K562 (cell line): Measurements from ENCODE around the gene FCHO1. TPM values are rescaled to one million over a fixed set of nuclear protein-coding genes. Genes with fewer than 3 reads are reported as not detected.

Source experiments
- BCL6 ChIP-seq: fragments of 250-450 bp; sonication (Bioruptor Pico); IDR thresholded peaks from 2 replicates; pipeline ENCODE4 v1.4.0; 2020
- DIDO1 ChIP-seq: fragments of 450-650 bp; IDR thresholded peaks from 2 replicates; pipeline ENCODE4 v1.6.1; 2016; ENCODE audit warnings: low read depth, missing biosample characterization, missing genetic modification characterization
- GTF2A2 ChIP-seq: IDR thresholded peaks from 2 replicates; pipeline ENCODE4 v1.6.1; 2016; ENCODE audit warnings: mild to moderate bottlenecking, missing genetic modification characterization, missing compliant biosample characterization
- HMG20B ChIP-seq: fragments of 250-450 bp; sonication (Bioruptor Pico); IDR thresholded peaks from 2 replicates; pipeline ENCODE4 v1.5.0; 2021; ENCODE audit warnings: mild to moderate bottlenecking
- IRF2 ChIP-seq: sonication (generic); formaldehyde crosslinking; IDR thresholded peaks from 2 replicates; pipeline ENCODE4 v1.8.1; 2022; ENCODE audit warnings: mild to moderate bottlenecking, missing genetic modification reagents
- KDM2B ChIP-seq: fragments of 250-450 bp; sonication (Bioruptor Pico); IDR thresholded peaks from 2 replicates; pipeline ENCODE4 v1.8.0; 2021; ENCODE audit warnings: mild to moderate bottlenecking, moderate library complexity
- NR2C2 ChIP-seq, 2 experiments: fragments of 200-800 bp in 1 of 2; sonication (Bioruptor generic) in 1 of 2; sonication (generic) in 1 of 2; formaldehyde crosslinking in 1 of 2; IDR thresholded peaks; 2 replicates each; pipeline versions ENCODE4 v1.6.1 to v1.8.0; 2016 to 2022; ENCODE audit warnings: mild to moderate bottlenecking in 1 of 2, missing compliant biosample characterization in 1 of 2, missing genetic modification characterization in 1 of 2, missing genetic modification reagents in 1 of 2
- PTTG1 ChIP-seq: fragments of 450-650 bp; IDR thresholded peaks from 2 replicates; pipeline ENCODE4 v1.6.1; 2016; ENCODE audit warnings: low read depth, mild to moderate bottlenecking, missing genetic modification characterization, missing compliant biosample characterization
- SP2 ChIP-seq: IDR thresholded peaks from 2 replicates; pipeline ENCODE4 v1.6.1; 2011; ENCODE audit warnings: mild to moderate bottlenecking, low read depth, low read length, moderate library complexity; ENCODE audit not compliant: poor library complexity, severe bottlenecking; ENCODE audit errors: extremely low read depth
- TBL1XR1 ChIP-seq, 2 experiments: IDR thresholded peaks; 2 replicates each; pipeline ENCODE4 v1.6.1; 2012; ENCODE audit warnings: improper control_type of control experiment in 2 of 2, low read length in 2 of 2, mild to moderate bottlenecking in 1 of 2
- ZFX ChIP-seq: sonication (generic); formaldehyde crosslinking; IDR thresholded peaks from 2 replicates; pipeline ENCODE4 v1.8.0; 2022; ENCODE audit warnings: mild to moderate bottlenecking, missing genetic modification reagents, moderate library complexity
- ZNF324 ChIP-seq: fragments of 250-450 bp; sonication (Bioruptor Pico); IDR thresholded peaks from 2 replicates; pipeline ENCODE4 v1.4.0; 2020; ENCODE audit warnings: mild to moderate bottlenecking
- polyA plus RNA-seq, 8 experiments: library from polyadenylated mRNA; depleted of rRNA in 4 of 8; stranded (reverse) in 5 of 8; unstranded in 3 of 8; fragments of >200 nt; fragmentation: Nextera tagmentation in 2 of 8; fragmentation: Illumina TruSeq in 1 of 8; extraction: Ambion mirVana in 2 of 8; extraction: Trizol in 1 of 8; gene quantifications; 2 replicates each; pipeline versions ENCODE4 v1.2.1 to v1.2.3, GENCODE V29; 2011 to 2014; ENCODE audit warnings: inconsistent platforms in 1 of 8, missing spikeins in 1 of 8
- total RNA-seq, 7 experiments: library from RNA; depleted of rRNA in 6 of 7; stranded (reverse); fragments of >200 nt in 6 of 7; fragmentation: Illumina TruSeq in 2 of 7; extraction: Trizol in 2 of 7; gene quantifications; 2 replicates each; pipeline versions ENCODE4 v1.2.1 to v1.2.3, GENCODE V29; 2011 to 2021; ENCODE audit warnings: low replicate concordance in 1 of 7
- TF ChIP-seq, protein P1 (sequence below), 2 experiments: fragments of 150-350 bp in 1 of 2; IDR thresholded peaks; 2 replicates each; pipeline ENCODE4 v1.6.1; 2012 to 2016; ENCODE audit warnings: low read depth in 2 of 2, low read length in 2 of 2, mild to moderate bottlenecking in 1 of 2, moderate library complexity in 1 of 2
- TF ChIP-seq, protein P2 (sequence below): fragments of 200-400 bp; formaldehyde crosslinking; IDR thresholded peaks from 2 replicates; pipeline ENCODE4 v1.6.1; 2017; ENCODE audit warnings: mild to moderate bottlenecking, low read depth, low read length, moderate library complexity
- TF ChIP-seq, protein P3 (sequence below), 2 experiments: fragments of 450-650 bp; IDR thresholded peaks; 2 replicates each; pipeline ENCODE4 v1.6.1; 2016

The FCHO1 gene
- total and polyA plus RNA-seq, 9 of the 15 experiments (the other 6 are each of a cell fraction or from before 2014, with no cell fraction given) = 0.21 to 58.9 (median 18.3) TPM

DNA sequence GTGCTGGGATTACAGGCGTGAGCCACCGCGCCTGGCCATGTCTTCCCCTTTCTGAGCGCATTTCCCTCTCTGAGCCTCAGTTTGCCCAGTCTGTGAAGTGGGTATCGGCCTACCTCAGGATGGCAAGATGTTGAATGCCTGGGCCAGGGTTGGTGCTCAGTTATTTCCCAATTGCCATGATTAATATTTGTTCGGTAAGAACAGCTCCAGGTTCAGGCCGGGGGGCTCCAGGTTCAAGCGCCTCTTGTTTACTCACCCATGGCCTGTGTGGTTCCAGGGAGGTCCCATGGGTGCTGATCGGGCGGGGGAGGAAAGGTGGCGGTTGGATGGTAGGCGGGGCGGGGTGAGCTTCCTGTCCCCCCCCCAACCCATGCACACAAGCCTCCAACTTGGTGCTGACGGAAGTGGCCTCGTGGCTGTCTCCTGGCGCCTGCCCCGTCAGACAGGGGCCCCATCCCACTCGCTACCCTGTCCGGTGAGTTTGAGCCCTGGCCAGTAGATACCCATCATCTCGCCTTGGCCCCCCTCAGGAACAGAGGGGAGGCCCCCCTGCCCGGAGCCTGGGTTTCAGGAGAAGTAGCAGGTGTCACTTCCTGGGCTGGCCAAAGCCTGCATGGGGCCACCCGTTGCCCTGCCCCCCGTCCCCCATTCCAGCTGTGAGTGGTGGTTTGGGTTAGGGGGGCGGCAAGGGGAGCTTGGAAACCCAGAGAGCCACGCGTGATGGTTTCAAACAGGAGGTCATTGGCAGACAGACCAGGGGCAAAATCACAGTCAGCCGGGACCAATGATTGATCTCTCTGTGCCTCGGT, at the start of gene FCHO1 (continued):
- TF ChIP-seq, protein P1, sequence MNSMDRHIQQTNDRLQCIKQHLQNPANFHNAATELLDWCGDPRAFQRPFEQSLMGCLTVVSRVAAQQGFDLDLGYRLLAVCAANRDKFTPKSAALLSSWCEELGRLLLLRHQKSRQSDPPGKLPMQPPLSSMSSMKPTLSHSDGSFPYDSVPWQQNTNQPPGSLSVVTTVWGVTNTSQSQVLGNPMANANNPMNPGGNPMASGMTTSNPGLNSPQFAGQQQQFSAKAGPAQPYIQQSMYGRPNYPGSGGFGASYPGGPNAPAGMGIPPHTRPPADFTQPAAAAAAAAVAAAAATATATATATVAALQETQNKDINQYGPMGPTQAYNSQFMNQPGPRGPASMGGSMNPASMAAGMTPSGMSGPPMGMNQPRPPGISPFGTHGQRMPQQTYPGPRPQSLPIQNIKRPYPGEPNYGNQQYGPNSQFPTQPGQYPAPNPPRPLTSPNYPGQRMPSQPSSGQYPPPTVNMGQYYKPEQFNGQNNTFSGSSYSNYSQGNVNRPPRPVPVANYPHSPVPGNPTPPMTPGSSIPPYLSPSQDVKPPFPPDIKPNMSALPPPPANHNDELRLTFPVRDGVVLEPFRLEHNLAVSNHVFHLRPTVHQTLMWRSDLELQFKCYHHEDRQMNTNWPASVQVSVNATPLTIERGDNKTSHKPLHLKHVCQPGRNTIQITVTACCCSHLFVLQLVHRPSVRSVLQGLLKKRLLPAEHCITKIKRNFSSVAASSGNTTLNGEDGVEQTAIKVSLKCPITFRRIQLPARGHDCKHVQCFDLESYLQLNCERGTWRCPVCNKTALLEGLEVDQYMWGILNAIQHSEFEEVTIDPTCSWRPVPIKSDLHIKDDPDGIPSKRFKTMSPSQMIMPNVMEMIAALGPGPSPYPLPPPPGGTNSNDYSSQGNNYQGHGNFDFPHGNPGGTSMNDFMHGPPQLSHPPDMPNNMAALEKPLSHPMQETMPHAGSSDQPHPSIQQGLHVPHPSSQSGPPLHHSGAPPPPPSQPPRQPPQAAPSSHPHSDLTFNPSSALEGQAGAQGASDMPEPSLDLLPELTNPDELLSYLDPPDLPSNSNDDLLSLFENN (IDR thresholded peaks at IDR 0.05; ENCODE audit: low read depth in 2 of 2, low read length in 2 of 2) = 0 out of 4 replicates have a peak, but pooled peaks of 1 of the 2 experiments have one; percentile 16
- TF ChIP-seq PTTG1 (no peak), IRF2 (CRISPR knock-in tag) (no peak), NR2C2 (CRISPR knock-in tag; IDR thresholded peaks at IDR 0.05) (no peak), NR2C2 (tag; IDR thresholded peaks at IDR 0.05) (peak; percentile 40; the same call in 1 of the 2 replicates), GTF2A2 (tag) (no peak), HMG20B (CRISPR knock-in tag) (no peak), DIDO1 (tag) (no peak), SP2 (peak; percentile 7), ZFX (CRISPR knock-in tag) (peak; percentile 47), ZNF324 (CRISPR knock-in tag) (no peak), KDM2B (CRISPR knock-in tag) (0 out of 2 replicates have a peak, but pooled peaks have one; percentile 41), TBL1XR1 (IDR thresholded peaks at IDR 0.05; ENCODE audit: low read length in 2 of 2) (no peak), BCL6 (CRISPR knock-in tag) (no peak)
- TF ChIP-seq, protein P2, sequence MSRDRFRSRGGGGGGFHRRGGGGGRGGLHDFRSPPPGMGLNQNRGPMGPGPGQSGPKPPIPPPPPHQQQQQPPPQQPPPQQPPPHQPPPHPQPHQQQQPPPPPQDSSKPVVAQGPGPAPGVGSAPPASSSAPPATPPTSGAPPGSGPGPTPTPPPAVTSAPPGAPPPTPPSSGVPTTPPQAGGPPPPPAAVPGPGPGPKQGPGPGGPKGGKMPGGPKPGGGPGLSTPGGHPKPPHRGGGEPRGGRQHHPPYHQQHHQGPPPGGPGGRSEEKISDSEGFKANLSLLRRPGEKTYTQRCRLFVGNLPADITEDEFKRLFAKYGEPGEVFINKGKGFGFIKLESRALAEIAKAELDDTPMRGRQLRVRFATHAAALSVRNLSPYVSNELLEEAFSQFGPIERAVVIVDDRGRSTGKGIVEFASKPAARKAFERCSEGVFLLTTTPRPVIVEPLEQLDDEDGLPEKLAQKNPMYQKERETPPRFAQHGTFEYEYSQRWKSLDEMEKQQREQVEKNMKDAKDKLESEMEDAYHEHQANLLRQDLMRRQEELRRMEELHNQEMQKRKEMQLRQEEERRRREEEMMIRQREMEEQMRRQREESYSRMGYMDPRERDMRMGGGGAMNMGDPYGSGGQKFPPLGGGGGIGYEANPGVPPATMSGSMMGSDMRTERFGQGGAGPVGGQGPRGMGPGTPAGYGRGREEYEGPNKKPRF = no peak
- TF ChIP-seq, protein P3, sequence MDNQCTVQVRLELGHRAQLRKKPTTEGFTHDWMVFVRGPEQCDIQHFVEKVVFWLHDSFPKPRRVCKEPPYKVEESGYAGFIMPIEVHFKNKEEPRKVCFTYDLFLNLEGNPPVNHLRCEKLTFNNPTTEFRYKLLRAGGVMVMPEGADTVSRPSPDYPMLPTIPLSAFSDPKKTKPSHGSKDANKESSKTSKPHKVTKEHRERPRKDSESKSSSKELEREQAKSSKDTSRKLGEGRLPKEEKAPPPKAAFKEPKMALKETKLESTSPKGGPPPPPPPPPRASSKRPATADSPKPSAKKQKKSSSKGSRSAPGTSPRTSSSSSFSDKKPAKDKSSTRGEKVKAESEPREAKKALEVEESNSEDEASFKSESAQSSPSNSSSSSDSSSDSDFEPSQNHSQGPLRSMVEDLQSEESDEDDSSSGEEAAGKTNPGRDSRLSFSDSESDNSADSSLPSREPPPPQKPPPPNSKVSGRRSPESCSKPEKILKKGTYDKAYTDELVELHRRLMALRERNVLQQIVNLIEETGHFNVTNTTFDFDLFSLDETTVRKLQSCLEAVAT (IDR thresholded peaks at IDR 0.05) = no peak
